ENCODE measurements around the gene CHMP2A.

Gene CHMP2A

GRCh38 chr19:58538257-58539168 is 16.4 kb downstream of the CHMP2A start:
- peak; percentile 61 for DNase-seq (ENCODE audit: low read depth, low spot score)

DNA sequence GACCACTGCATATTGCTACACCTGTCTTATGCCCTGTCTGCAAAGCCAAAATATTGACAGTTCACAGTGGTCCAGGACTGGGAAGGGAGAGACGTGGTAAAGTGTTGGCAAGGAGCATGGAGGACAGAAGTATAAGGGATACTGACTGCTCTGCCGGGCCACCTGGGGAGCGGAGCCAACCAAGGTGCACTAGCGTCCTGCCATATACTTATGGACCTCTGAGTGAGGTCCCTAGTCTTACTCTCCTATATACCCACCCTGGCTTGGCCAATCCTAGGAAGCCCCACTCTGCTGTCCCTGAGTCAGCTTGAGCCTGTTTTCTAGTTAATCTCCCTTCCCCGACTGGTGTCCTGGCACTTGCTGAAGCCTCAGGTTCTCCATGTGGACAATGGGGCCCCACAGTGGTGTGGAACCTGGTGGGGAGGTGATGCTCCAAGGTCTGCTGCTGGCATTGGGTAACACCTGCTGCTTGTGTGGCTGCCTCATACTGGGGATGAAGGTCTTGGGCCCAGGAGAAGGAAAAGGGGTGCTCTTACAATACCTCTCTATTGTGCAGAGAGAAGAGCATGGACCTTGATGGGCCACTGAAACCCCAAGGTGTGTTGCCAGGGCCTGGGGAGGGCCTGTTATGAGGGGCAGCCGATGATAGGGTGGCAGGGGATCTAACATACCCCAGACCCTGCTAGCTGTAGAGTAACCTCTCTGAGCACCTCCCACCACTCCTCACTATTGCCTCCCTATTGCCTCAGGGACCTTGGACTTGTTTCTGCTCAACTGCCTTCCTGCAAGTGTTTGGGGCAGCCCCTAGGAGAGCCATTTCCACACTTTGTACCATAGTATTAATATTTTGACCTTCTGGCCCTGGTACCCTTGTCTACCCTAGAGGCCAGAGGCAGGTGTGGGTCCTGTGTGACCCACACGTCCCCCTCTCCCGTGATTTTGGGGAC is 17.8 kb downstream of the CHMP2A start:
- no peak for DNase-seq (ENCODE audit: low read depth, low spot score)

DNA sequence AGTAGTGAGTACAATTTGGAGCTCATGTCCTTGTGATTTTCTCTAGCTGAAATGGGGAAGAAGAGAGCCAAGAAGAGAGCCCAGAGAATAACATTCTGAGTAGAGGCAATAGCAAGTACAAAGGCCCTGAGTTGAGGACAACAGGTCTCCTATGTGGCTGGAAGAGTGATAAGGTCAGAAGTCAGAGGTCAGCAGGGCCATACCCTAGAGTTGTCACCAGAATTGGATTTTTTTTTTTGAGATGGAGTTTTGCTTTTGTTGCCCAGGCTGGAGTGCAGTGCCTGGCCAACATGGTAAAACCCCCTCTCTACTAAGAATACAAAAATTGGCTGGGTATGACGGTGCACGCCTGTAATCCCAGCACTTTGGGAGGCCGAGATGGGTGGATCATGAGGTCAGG is 19.0 kb downstream of the CHMP2A start:
- DNase-seq (ENCODE audit: low read depth, low spot score) = no peak

GRCh38 chr19:58531034-58531840 is 23.7 kb downstream of the CHMP2A start:
- no peak for DNase-seq (ENCODE audit: low read depth, low spot score)

DNA sequence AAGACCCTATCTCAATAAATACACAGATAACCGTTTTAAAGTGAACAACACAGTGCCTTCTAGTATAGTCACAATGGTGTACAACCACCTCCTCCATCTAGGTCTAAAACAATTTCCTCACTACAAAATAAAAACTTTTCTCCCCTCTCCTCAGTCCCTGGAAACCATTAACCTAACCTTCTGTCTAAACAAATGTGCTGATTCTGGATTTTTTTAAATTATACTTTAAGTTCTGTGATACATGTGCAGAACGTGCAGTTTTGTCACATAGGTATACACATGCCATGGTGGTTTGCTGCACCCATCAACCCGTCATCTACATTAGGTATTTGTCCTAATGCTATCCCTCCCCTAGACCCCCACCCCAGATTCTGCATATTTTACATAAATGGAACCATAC is 25.5 kb downstream of the CHMP2A start:
- DNase-seq (ENCODE audit: low read depth, low spot score) = no peak

GRCh38 chr19:58522709-58523108 is 32.2 kb downstream of the CHMP2A start:
- no peak for DNase-seq (ENCODE audit: low read depth, low spot score)

GRCh38 chr19:58521651-58522050 is 33.3 kb downstream of the CHMP2A start:
- DNase-seq (ENCODE audit: low read depth, low spot score) = no peak

GRCh38 chr19:58520257-58520599 is 34.7 kb downstream of the CHMP2A start:
- no peak for DNase-seq (ENCODE audit: low read depth, low spot score)

GRCh38 chr19:58519355-58520256 is 35.3 kb downstream of the CHMP2A start, which contains the start of gene ZBTB45:
ZBTB45 (minus strand) TSS chr19:58519810; CDS start chr19:58517673, 2,137 bp downstream.
- peak; percentile 97 for DNase-seq (ENCODE audit: low read depth, low spot score)

DNA sequence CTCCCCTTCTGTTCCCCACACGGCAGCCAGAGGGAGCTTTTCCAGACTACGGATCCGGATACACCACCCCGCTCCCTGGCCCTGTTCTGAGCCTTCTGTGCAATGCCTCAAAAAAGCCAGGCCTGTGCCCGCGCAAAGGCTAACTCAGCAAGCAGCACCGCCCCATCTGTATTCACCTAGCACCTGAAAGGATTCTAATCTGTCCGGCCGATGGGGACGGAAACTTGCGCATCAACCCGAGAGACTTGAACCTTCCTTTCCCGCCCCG is 35.9 kb downstream of the CHMP2A start:
- peak; percentile 89 for DNase-seq (ENCODE audit: low read depth, low spot score)

- DNase-seq (ENCODE audit: low read depth, low spot score) = no peak
Observed at GRCh38 chr19:58518256-58519086, 36.4 kb downstream of the CHMP2A start.

DNA sequence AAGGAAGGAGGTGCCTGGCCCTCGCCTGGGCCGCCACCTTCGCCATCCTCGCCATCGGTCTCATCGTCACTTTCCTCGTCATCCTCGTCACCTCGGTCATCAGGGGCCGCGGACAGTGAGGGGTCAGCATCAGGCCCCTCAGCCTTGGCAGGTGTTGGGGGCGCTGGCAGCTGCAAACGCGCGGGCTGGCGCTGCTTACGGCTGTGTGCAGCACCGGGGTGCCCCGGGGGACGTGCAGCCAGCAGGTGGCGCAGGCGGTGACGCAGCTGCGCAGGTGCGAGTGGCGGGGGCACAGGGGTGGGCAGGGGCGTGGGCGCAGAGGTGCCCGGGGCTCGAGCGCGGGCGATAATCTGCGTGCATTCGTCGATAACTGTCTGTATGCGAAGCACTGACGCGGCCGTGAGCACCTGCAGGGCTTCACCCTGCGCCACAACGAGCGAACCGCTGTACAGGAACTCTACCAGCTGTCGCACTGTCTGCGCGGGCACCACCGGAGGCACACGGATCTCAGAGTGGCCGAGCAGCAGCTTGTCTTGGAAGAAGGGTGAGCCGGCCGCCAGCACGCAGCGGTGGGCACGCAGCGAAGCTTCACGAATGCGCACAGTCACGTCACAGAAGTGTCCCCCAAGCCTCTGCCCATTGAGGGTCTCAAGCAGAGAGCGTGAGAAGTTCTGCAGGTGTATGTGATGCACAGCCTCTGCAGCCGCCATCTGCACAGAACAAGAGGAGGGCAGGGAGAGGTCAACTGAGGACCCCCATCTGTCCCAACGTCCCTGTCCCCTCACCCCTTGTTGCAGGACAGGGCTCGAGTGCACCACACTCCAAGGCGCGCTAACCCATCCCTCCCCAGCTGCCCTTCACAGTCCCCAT is 37.7 kb downstream of the CHMP2A start:
- no peak for DNase-seq (ENCODE audit: low read depth, low spot score)

DNA sequence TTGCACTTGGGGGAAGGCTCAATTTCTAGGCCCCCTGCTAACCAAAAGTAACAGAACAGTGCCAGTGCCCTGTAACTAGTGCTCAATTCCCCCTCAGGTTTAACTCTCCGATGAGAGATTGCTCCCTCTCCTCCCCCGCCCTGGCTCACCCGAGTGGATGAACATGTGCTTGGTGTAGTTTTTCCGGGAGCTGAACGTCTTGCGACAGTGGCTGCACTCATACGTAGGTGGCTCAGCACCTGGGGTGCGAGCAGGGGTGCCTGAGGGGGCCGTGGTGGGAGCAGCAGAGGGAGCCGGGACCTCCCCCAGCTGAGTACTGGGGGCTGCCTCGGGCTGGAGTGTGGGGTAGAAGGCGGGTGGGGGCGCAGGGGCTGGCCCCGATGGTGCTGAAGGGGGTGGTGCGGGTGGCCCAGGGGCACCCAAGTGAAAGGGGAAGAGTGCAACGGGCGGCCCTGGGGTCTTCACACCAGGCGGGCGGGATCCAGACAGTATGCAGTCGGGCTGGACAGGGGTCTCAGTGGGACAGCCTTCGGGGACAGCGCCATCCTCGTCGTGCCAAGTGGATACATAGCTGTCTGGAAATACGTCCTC is 38.6 kb downstream of the CHMP2A start:
- DNase-seq (ENCODE audit: low read depth, low spot score) = no peak

GRCh38 chr19:58515259-58515658 is 39.6 kb downstream of the CHMP2A start:
- DNase-seq (ENCODE audit: low read depth, low spot score) = no peak

- DNase-seq (ENCODE audit: low read depth, low spot score) = no peak
Observed at GRCh38 chr19:58514564-58515022, 40.3 kb downstream of the CHMP2A start.

GRCh38 chr19:58513694-58514563 is 41.0 kb downstream of the CHMP2A start:
- peak; percentile 96 for DNase-seq (ENCODE audit: low read depth, low spot score)

GRCh38 chr19:58513213-58513693 is 41.7 kb downstream of the CHMP2A start:
- DNase-seq (ENCODE audit: low read depth, low spot score) = no peak
